SK-N-SH treated with all-trans-retinoic acid at 6 μM for 48 hours (cell line): ENCODE data around the gene CAB39L.

Experiments used
- ATAC-seq: fragments of 200-7000 bp; cut with Tn5 transposase; 3 replicates; pipeline ENCODE4 v1.9.1; 2020; ENCODE audit warnings: mild to moderate bottlenecking, moderate library complexity
- ARNTL ChIP-seq: fragments of 450-650 bp; formaldehyde crosslinking; IDR thresholded peaks from 2 replicates; pipeline ENCODE4 v1.5.0; 2020; ENCODE audit warnings: low read depth, mild to moderate bottlenecking, moderate library complexity, borderline replicate concordance
- BACH2 ChIP-seq: fragments of 250-450 bp; sonication (Bioruptor Pico); IDR thresholded peaks from 2 replicates; pipeline ENCODE4 v1.9.0; 2021; ENCODE audit warnings: mild to moderate bottlenecking, borderline replicate concordance
- CSDC2 ChIP-seq: fragments of 250-450 bp; sonication (Bioruptor Pico); IDR thresholded peaks from 2 replicates; pipeline ENCODE4 v1.5.0; 2020; ENCODE audit warnings: mild to moderate bottlenecking, moderate library complexity
- ISL1 ChIP-seq: fragments of 250-450 bp; sonication (Bioruptor Pico); IDR thresholded peaks from 2 replicates; pipeline ENCODE4 v2.1.2; 2022; ENCODE audit warnings: mild to moderate bottlenecking, moderate library complexity
- OSR1 ChIP-seq: fragments of 250-450 bp; sonication (Bioruptor Pico); IDR thresholded peaks from 2 replicates; pipeline ENCODE4 v1.8.0; 2022; ENCODE audit warnings: moderate library complexity, mild to moderate bottlenecking, inconsistent platforms
- PPARA ChIP-seq: fragments of 250-450 bp; sonication (Bioruptor Pico); IDR thresholded peaks from 2 replicates; pipeline ENCODE4 v1.5.0; 2020; ENCODE audit warnings: mild to moderate bottlenecking, borderline replicate concordance
- RARB ChIP-seq: fragments of 250-450 bp; sonication (Bioruptor Pico); IDR thresholded peaks from 2 replicates; pipeline ENCODE4 v1.8.0; 2021; ENCODE audit warnings: mild to moderate bottlenecking, moderate library complexity
- TOX ChIP-seq: fragments of 250-450 bp; sonication (Bioruptor Pico); IDR thresholded peaks from 2 replicates; pipeline ENCODE4 v1.8.0; 2021; ENCODE audit warnings: mild to moderate bottlenecking, moderate library complexity, borderline replicate concordance
- ZC3H10 ChIP-seq: fragments of 250-450 bp; sonication (Bioruptor Pico); IDR thresholded peaks from 2 replicates; pipeline ENCODE4 v1.5.1; 2021; ENCODE audit warnings: mild to moderate bottlenecking, moderate library complexity
- ZFP3 ChIP-seq: fragments of 250-450 bp; sonication (Bioruptor Pico); IDR thresholded peaks from 2 replicates; pipeline ENCODE4 v1.5.0; 2020; ENCODE audit warnings: mild to moderate bottlenecking, moderate library complexity
- ZFP30 ChIP-seq: fragments of 450-650 bp; formaldehyde crosslinking; IDR thresholded peaks from 2 replicates; pipeline ENCODE4 v1.5.0; 2022; ENCODE audit warnings: mild to moderate bottlenecking, moderate library complexity
- ZNF70 ChIP-seq: fragments of 450-650 bp; formaldehyde crosslinking; IDR thresholded peaks from 2 replicates; pipeline ENCODE4 v1.5.0; 2020; ENCODE audit warnings: mild to moderate bottlenecking, moderate library complexity
- TF ChIP-seq, protein P1 (sequence below): fragments of 250-450 bp; sonication (Bioruptor Pico); IDR thresholded peaks from 2 replicates; pipeline ENCODE4 v1.8.0; 2020; ENCODE audit warnings: mild to moderate bottlenecking, moderate library complexity, borderline replicate concordance
- TF ChIP-seq, protein P2 (sequence below): fragments of 250-450 bp; sonication (Bioruptor Pico); IDR thresholded peaks from 2 replicates; pipeline ENCODE4 v1.5.1; 2021; ENCODE audit warnings: mild to moderate bottlenecking, moderate library complexity
- TF ChIP-seq, protein P3 (sequence below): fragments of 250-450 bp; sonication (Bioruptor Pico); IDR thresholded peaks from 2 replicates; pipeline ENCODE4 v1.5.0; 2020; ENCODE audit warnings: mild to moderate bottlenecking, moderate library complexity
- TF ChIP-seq, protein P4 (sequence below): fragments of 250-450 bp; sonication (Bioruptor Pico); IDR thresholded peaks from 2 replicates; pipeline ENCODE4 v1.8.0; 2021; ENCODE audit warnings: low read depth, mild to moderate bottlenecking, moderate library complexity, borderline replicate concordance

The CAB39L gene

DNA sequence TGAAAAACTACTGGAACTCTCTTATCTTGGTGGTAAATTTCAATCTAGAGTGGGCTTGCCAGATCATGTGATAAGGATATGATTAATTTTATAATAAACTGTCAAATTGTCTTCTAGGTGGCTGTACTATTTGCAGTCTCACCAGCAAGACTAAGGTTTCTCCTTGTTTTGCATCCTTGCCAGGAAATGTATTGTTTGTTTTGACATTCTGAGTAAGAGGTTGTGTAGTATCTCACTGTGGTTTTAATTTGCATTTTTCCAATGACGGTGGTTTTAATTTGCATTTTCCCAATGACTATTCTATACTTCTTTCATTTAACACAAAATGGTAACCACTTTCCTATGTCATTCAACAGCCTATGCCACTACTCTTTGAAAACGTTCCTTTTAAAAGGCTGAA is 2.0 kb downstream of the CAB39L start:
- no peak for ATAC-seq
- TF ChIP-seq, protein P1, sequence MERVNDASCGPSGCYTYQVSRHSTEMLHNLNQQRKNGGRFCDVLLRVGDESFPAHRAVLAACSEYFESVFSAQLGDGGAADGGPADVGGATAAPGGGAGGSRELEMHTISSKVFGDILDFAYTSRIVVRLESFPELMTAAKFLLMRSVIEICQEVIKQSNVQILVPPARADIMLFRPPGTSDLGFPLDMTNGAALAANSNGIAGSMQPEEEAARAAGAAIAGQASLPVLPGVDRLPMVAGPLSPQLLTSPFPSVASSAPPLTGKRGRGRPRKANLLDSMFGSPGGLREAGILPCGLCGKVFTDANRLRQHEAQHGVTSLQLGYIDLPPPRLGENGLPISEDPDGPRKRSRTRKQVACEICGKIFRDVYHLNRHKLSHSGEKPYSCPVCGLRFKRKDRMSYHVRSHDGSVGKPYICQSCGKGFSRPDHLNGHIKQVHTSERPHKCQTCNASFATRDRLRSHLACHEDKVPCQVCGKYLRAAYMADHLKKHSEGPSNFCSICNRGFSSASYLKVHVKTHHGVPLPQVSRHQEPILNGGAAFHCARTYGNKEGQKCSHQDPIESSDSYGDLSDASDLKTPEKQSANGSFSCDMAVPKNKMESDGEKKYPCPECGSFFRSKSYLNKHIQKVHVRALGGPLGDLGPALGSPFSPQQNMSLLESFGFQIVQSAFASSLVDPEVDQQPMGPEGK (CRISPR knock-in tag) = no peak
- TF ChIP-seq, protein P2, sequence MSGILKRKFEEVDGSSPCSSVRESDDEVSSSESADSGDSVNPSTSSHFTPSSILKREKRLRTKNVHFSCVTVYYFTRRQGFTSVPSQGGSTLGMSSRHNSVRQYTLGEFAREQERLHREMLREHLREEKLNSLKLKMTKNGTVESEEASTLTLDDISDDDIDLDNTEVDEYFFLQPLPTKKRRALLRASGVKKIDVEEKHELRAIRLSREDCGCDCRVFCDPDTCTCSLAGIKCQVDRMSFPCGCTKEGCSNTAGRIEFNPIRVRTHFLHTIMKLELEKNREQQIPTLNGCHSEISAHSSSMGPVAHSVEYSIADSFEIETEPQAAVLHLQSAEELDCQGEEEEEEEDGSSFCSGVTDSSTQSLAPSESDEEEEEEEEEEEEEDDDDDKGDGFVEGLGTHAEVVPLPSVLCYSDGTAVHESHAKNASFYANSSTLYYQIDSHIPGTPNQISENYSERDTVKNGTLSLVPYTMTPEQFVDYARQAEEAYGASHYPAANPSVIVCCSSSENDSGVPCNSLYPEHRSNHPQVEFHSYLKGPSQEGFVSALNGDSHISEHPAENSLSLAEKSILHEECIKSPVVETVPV (CRISPR knock-in tag) = no peak
- TF ChIP-seq RARB (CRISPR knock-in tag) (no peak), ZNF70 (CRISPR knock-in tag) (no peak), OSR1 (CRISPR knock-in tag) (no peak), TOX (CRISPR knock-in tag) (no peak), BACH2 (CRISPR knock-in tag) (no peak)
- TF ChIP-seq, protein P3, sequence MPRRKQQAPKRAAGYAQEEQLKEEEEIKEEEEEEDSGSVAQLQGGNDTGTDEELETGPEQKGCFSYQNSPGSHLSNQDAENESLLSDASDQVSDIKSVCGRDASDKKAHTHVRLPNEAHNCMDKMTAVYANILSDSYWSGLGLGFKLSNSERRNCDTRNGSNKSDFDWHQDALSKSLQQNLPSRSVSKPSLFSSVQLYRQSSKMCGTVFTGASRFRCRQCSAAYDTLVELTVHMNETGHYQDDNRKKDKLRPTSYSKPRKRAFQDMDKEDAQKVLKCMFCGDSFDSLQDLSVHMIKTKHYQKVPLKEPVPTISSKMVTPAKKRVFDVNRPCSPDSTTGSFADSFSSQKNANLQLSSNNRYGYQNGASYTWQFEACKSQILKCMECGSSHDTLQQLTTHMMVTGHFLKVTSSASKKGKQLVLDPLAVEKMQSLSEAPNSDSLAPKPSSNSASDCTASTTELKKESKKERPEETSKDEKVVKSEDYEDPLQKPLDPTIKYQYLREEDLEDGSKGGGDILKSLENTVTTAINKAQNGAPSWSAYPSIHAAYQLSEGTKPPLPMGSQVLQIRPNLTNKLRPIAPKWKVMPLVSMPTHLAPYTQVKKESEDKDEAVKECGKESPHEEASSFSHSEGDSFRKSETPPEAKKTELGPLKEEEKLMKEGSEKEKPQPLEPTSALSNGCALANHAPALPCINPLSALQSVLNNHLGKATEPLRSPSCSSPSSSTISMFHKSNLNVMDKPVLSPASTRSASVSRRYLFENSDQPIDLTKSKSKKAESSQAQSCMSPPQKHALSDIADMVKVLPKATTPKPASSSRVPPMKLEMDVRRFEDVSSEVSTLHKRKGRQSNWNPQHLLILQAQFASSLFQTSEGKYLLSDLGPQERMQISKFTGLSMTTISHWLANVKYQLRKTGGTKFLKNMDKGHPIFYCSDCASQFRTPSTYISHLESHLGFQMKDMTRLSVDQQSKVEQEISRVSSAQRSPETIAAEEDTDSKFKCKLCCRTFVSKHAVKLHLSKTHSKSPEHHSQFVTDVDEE = no peak
- TF ChIP-seq, all 23 proteins: peak for 0

DNA sequence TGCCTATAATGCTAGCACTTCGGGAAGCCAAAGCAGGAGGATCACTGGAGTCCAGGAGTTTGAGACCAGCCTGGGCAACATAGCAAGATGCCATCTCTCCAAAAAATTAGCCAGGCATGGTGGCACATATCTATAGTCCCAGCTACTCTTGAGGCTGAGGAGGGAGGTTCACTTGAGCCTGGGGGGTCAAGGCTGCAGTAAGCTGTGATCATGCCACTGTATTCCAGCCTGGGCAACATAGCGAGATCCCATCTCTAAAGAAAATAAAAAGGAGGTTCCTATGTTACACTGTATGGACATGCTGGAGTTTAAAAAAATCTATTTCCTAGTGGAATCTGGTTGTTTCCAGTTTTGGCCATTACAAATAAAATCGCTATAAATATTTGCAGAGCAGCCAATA is 2.6 kb downstream of the CAB39L start:
- no peak for ATAC-seq

DNA sequence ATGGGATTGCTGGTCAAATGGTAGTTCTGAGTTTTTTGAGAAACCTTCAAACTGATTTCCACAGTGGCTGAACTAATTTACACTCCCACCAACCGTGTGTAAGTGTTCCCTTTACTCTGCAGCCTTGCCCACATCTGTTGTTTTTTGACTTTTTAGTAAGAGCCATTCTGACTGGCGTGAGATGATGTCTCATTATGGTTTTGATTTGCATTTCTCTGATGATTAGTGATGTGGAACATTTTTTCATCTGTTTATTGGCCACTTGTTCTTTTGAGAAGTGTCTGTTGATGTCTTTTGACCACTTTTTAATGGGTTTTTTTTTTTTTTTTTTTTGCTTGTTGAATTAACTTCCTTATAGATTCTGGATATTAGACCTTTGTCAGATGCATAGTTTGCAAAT is 4.3 kb downstream of the CAB39L start:
- no peak for ATAC-seq
- TF ChIP-seq ISL1 = no peak
- TF ChIP-seq, protein P3 = no peak
- TF ChIP-seq RARB (CRISPR knock-in tag) = no peak
- no peak for TF ChIP-seq CSDC2
- TF ChIP-seq ARNTL (CRISPR knock-in tag) = no peak
- no peak for TF ChIP-seq ZNF70 (CRISPR knock-in tag)
- TF ChIP-seq ZFP30 = no peak
- TF ChIP-seq PPARA (CRISPR knock-in tag) = no peak
- no peak for TF ChIP-seq ZC3H10 (CRISPR knock-in tag)
- TF ChIP-seq, protein P1 (CRISPR knock-in tag) = no peak
- TF ChIP-seq, all 23 proteins: peak for 0

More for the DNA sequence above, 2.6 kb downstream of the CAB39L start:
- no peak for TF ChIP-seq RARB (CRISPR knock-in tag)
- TF ChIP-seq, protein P4, sequence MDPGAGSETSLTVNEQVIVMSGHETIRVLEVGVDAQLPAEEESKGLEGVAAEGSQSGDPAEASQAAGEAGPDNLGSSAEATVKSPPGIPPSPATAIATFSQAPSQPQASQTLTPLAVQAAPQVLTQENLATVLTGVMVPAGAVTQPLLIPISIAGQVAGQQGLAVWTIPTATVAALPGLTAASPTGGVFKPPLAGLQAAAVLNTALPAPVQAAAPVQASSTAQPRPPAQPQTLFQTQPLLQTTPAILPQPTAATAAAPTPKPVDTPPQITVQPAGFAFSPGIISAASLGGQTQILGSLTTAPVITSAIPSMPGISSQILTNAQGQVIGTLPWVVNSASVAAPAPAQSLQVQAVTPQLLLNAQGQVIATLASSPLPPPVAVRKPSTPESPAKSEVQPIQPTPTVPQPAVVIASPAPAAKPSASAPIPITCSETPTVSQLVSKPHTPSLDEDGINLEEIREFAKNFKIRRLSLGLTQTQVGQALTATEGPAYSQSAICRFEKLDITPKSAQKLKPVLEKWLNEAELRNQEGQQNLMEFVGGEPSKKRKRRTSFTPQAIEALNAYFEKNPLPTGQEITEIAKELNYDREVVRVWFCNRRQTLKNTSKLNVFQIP (CRISPR knock-in tag) = no peak
- no peak for TF ChIP-seq PPARA (CRISPR knock-in tag)
- TF ChIP-seq ZFP3 (CRISPR knock-in tag) = no peak
- TF ChIP-seq, protein P2 (CRISPR knock-in tag) = no peak
- TF ChIP-seq, protein P1 (CRISPR knock-in tag) = no peak
